GM18951 (cell line): ENCODE results near the gene TICRR.

Experiments used
- POLR2A ChIP-seq: IDR thresholded peaks from 4 replicates; pipeline ENCODE4 v1.6.1; 2011; ENCODE audit warnings: mild to moderate bottlenecking; ENCODE audit not compliant: insufficient read length, insufficient read depth; ENCODE audit errors: extremely low read depth
- in situ Hi-C: fragments of 300-500 bp; cut with MboI; formaldehyde crosslinking; loops from one replicate; pipeline ENCODE4 v1.12.0; 2022; ENCODE audit warnings: low sequenced_read_pairs, mixed read lengths, inconsistent platforms; ENCODE audit not compliant: unreplicated experiment

TICRR gene

GRCh38 chr15:89628806-89629715 is 53.8 kb downstream of the TICRR start:
- TF ChIP-seq POLR2A = no peak
- in situ Hi-C loops = no loop called here

GRCh38 chr15:89629829-89630228 is 54.6 kb downstream of the TICRR start:
- no peak for TF ChIP-seq POLR2A
- in situ Hi-C loops = no loop called here

- in situ Hi-C loops = no loop called here
- no peak for TF ChIP-seq POLR2A
Observed at GRCh38 chr15:89630260-89630659, 55.0 kb downstream of the TICRR start.

GRCh38 chr15:89630974-89631901 is 56.0 kb downstream of the TICRR start:
- in situ Hi-C loops = no loop called here
- no peak for TF ChIP-seq POLR2A

- TF ChIP-seq POLR2A = no peak
- in situ Hi-C loops = no loop called here
Observed at GRCh38 chr15:89631902-89632264, 56.6 kb downstream of the TICRR start.

GRCh38 chr15:89632563-89633430 is 57.5 kb downstream of the TICRR start:
- in situ Hi-C loops = no loop called here
- TF ChIP-seq POLR2A = no peak

GRCh38 chr15:89633585-89633984 is 58.3 kb downstream of the TICRR start:
- TF ChIP-seq POLR2A = no peak
- in situ Hi-C loops = no loop called here

- TF ChIP-seq POLR2A = no peak
- in situ Hi-C loops = no loop called here
Observed at GRCh38 chr15:89640245-89640644, 65.0 kb downstream of the TICRR start.

GRCh38 chr15:89641053-89641452 is 65.8 kb downstream of the TICRR start:
- no peak for TF ChIP-seq POLR2A

GRCh38 chr15:89642106-89642505 is 66.8 kb downstream of the TICRR start:
- no peak for TF ChIP-seq POLR2A

More at GRCh38 chr15:89641053-89641452, 65.8 kb downstream of the TICRR start:
- in situ Hi-C loops = no loop called here

GRCh38 chr15:89645680-89646079 is 70.4 kb downstream of the TICRR start:
- in situ Hi-C loops = no loop called here
- no peak for TF ChIP-seq POLR2A

More at GRCh38 chr15:89642106-89642505, 66.8 kb downstream of the TICRR start:
- in situ Hi-C loops = no loop called here

- TF ChIP-seq POLR2A = no peak
- in situ Hi-C loops = no loop called here
Observed at GRCh38 chr15:89646416-89647141, 71.3 kb downstream of the TICRR start.
